ENCODE results near the gene PYGB. TPM values are rescaled to one million over a fixed set of nuclear protein-coding genes. Genes with fewer than 3 reads are reported as not detected.
"Not testable (repeated sequence)": the region's sequence is repeated elsewhere in the genome, so short reads cannot be mapped to it uniquely, and the experiment has no call there.

PYGB gene
- total RNA-seq, 2 experiments from 2014 or later = 37.2 to 39.8 TPM

DNA sequence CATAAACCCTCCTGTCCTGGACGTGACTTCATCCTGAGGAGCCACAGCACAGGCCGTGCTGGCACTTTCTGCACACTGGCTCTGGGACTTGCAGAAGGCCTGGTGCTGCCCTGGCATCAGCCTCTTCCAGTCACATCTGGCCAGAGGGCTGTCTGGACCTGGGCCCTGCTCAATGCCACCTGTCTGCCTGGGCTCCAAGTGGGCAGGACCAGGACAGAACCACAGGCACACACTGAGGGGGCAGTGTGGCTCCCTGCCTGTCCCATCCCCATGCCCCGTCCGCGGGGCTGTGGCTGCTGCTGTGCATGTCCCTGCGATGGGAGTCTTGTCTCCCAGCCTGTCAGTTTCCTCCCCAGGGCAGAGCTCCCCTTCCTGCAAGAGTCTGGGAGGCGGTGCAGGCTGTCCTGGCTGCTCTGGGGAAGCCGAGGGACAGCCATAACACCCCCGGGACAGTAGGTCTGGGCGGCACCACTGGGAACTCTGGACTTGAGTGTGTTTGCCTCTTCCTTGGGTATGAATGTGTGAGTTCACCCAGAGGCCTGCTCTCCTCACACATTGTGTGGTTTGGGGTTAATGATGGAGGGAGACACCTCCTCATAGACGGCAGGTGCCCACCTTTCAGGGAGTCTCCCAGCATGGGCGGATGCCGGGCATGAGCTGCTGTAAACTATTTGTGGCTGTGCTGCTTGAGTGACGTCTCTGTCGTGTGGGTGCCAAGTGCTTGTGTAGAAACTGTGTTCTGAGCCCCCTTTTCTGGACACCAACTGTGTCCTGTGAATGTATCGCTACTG, 22.0 kb upstream of the PYGB start:
- POLR2A ChIA-PET = no interaction called here
- CTCF ChIA-PET = interaction anchor here (0.6 to 1.3 kb wide), 2 partner anchors 10 to 28 kb away, joined by 3 read pairs; no protein-coding TSS in a partner anchor

DNA sequence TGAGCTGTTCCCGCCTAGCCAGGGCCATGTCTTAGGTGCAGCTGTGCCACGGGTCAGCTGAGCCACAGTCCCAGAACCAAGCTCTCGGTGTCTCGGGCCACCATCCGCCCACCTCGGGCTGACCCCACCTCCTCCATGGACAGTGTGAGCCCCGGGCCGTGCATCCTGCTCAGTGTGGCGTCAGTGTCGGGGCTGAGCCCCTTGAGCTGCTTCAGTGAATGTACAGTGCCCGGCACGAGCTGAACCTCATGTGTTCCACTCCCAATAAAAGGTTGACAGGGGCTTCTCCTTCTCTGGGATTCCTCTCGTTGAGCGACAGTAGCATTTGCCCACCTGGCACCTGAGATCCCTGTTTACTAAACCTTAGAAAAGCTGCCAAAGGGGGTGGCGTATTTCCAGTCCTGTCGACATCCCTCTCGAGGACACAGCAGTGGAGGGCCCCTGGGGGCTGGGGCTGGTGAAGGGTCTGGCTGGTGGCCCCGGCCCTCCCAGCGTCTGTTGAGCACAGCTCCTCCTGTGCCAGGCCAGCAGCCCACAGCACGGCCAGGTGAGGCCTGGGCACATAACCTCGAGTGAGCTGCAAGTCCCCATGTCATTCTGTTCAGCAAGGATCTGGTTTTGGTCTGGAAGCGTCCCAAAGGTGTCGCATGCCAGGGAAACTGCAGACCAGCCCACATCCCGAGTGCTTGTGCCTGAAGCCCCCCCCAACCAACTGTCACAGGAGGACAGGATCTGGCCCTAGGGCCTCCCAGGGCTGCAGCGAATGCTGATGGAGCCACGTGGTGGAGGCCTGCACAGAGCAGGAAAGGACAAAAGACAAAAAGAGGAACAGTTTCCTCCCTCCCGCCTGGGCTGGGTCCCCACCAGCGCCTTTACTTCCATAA, 21.2 kb upstream of the PYGB start:
- CTCF ChIA-PET = interaction anchor here (0.6 kb wide), 1 partner anchor 27 kb away, joined by 3 read pairs; no protein-coding TSS in a partner anchor
- POLR2A ChIA-PET = no interaction called here

DNA sequence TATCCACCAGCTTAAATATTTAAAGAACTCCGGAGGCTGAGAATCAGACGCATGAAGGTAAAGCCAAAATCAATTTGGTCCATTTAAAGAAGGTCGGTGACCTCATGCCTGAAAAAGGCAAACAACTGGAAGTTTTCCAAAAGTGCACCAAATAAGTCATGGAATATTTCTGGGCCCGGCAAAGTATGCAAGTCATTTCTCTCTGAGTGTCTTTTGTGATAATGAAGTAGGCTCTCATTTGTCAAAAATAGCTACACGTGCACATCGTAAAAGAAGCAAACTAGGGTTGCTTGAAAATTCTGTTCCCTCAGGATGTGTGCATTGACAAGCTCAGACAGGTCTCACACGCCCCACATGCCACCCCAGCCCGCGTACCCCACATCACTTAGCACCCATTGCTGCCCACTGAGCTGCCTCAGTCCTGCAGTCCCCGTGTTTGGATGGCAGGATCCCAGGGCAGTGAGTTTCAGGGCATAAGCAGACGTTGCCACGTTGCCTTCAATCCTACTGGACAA, 20.5 kb upstream of the PYGB start:
- ChIA-PET POLR2A (no interaction called here), CTCF (no interaction called here)

DNA sequence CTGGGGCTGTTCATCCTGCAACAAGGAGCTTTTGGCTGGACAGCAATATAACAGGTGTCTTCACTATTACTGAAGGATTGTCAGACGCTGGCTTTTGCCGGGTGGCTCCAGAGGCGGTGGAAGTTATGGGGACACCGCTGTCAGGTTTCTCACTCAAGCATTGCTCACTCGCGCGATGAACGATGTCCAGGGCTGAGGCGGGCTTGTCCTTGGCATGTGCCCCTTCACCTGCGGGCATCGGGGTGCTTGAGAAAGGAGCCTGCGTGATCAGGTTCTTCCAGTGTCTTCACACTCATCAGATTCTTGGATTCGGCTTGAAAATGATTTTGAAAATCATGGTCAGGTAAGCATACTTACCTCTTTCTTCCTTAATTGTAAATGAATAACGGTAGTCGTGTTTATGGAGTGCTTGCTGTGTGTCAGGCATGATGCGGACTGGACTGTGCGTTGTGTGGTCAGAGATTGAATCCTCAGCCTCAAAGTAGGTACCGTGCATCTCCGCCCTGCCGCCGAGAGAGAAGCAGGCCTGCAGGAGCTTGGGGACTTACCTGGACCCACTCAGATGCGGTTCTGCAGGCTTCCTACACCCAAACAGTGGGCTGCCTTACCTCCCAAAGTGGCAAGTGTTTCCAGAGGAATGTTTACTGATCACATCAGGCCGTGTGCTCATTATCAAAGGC, 18.3 kb upstream of the PYGB start:
- ChIA-PET CTCF (no interaction called here), POLR2A (no interaction called here)

DNA sequence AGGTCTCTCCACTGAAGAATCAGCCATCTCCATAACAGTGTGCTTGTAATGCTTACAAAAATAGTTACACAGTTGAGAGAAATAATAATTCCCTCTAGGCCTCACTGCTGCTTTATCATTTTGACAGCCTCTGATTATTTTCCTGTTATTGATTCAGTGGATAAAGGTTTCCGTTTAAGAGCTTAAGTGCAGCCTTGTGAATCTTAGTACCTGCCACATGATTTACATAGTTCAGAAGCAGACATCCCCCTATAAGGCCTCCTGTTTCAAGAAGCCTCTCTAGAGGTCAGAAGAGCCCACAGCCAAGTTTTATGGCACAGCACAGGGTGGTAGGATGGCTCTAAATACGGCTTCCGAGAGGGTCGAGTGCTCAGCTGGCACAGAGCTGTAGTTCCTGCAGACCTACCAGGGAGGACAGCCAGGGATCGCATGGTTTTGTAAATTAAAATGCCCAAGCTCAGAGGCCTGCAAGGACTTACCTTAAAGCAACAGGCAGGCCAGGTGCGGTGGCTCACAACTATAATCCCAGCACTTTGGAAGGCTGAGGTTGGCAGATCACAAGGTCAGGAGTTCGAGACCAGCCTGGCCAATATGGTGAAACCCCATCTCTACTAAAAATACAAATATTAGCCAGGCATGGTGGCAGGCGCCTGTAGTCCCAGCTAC, 17.6 kb upstream of the PYGB start:
- ChIA-PET CTCF (no interaction called here), POLR2A (no interaction called here)

DNA sequence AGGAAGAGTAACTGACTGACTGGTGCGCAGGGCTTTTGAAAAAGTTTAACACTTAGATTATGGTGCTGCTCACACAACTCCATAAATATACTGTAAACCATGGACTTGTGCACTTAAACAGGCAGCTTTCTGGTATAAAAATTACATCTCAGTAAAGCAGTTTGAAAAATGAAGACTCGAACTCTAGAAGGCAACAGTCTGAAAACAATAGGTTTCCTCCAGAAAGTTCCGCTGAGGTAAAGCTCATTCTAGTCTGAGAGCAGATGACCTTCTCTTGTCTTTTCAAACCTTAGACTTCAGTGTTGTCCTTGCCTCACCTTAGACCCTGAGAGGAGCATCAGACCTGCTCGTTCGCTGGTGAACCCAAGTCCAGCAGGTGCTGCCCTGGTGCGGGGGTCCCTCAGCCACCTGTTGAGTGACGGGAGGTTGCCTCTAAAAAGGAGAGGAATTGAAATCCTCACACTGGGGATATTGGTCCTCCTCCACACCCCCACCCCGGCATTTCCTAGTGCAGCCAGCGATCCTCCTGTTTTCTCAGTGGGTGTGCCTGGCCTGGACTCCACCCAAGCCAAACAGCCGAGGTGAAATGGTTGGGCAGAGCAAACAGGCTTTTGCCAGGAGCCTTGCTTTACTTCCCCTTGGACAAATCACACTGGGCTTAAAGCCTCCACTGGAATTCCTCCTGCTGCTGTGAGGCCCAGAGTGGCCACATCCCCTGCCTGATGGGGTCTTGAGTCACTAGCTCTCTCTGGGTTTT, 14.7 kb upstream of the PYGB start:
- ChIA-PET POLR2A (no interaction called here), CTCF (interaction anchor here (1.0 to 1.8 kb wide), 2 partner anchors 10 kb away, joined by 3 to 11 read pairs; no protein-coding TSS in a partner anchor)

DNA sequence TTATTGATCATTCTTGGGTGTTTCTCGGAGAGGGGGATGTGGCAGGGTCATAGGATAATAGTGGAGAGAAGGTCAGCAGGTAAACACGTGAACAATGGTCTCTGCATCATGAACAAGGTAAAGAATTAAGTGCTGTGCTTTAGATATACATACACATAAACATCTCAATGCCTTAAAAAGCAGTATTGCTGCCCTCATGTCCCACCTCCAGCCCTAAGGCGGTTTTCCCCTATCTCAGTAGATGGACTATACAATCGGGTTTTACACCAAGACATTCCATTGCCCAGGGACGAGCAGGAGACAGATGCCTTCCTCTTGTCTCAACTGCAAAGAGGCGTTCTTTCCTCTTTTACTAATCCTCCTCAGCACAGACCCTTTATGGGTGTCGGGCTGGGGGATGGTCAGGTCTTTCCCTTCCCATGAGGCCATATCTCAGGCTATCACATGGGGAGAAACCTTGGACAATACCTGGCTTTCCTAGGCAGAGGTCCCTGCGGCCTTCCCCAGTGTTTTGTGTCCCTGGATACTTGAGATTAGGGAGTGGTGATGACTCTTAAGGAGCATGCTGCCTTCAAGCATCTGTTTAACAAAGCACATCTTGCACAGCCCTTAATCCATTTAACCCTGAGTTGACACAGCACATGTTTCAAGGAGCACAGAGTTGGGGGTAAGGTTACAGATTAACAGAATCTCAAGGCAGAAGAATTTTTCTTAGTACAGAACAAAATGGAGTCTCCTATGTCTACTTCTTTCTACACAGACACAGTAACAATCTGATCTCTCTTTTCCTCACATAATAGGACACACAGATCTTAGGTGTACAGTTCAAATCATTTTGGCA, 13.7 kb upstream of the PYGB start:
- POLR2A ChIA-PET = not testable (repeated sequence)
- CTCF ChIA-PET = interaction anchor here (1.8 kb wide), 1 partner anchor 11 kb away, joined by 11 read pairs; no protein-coding TSS in a partner anchor

DNA sequence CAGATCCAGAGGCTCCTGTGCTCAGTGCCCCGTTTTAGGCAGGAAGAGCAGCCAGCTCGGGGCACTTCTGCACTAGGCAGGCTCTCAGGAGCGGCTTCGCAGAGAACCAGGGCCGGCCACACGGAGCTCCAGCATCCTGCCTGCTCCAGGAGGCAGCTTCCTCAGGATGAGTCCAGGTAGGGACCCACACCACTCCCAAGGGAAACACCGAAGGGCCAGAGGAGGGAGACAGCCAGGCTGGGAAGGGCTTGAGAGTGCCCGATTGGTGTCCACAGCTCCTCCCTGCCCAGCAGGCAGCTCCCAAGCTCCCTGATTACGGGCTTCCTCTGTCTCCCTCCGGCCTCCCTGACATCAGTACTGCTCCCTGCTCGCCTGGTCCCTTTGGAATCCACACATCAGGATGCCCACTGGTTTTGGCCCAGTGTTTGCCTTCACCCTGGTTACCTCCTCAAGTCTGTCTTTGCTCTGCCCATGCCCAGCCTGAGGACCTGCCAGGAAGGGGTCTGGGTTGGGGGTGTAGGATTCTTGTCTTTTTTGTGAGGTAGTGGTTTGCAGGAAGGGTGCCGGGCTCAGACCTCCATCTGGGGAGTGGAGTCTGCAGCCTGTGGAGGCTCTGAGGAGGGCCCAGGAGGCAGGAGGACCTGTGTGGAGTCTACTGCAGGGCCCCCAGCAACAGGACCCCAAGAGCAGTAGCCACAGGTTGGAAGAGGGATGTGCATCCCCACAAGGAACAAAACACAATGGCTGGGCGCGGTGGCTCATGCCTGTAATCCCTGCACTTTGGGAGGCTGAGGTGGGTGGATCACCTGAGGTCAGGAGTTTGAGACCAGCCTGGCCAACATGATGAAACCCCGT, 11.2 kb upstream of the PYGB start:
- POLR2A ChIA-PET = no interaction called here
- CTCF ChIA-PET = interaction anchor here (0.6 to 1.3 kb wide), 2 partner anchors 12 to 270 kb away, joined by 3 read pairs; no protein-coding TSS in a partner anchor

DNA sequence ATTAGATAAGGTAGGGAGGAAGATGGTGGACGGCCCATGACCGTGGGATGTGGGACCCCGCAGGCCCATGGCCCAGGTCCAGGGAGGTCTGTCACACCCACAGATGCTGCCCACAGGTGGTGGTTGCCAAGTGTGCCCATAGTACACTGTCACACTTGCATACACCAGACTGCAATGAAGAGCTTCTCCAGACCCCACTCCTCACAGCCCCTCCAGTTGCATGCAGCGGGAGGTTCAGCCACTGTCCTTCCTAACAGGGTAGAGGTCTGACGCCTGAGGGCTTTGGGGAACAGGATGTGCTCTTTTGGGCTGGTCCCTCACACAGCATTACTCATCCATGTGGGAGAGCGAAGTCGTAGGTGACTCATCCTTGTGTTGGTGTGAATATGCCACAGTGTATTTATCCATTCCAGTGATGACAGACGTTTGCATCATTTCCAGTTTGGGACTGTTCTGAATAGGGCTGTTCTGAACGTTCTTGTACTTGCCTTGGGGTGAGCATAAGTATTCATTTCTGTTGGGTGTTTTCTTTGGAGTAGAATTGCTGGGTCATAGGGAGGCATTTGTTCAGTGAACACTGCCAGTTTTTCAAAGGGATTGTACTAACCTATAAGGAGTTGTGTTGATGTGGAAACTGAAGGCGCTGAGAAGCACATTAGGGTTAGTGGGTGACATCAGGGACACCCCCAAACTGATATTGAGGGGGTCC, 10.1 kb upstream of the PYGB start:
- CTCF ChIA-PET = no interaction called here
- POLR2A ChIA-PET = interaction anchor here (0.8 kb wide), 1 partner anchor 14 kb away, joined by 3 read pairs; no protein-coding TSS in a partner anchor

DNA sequence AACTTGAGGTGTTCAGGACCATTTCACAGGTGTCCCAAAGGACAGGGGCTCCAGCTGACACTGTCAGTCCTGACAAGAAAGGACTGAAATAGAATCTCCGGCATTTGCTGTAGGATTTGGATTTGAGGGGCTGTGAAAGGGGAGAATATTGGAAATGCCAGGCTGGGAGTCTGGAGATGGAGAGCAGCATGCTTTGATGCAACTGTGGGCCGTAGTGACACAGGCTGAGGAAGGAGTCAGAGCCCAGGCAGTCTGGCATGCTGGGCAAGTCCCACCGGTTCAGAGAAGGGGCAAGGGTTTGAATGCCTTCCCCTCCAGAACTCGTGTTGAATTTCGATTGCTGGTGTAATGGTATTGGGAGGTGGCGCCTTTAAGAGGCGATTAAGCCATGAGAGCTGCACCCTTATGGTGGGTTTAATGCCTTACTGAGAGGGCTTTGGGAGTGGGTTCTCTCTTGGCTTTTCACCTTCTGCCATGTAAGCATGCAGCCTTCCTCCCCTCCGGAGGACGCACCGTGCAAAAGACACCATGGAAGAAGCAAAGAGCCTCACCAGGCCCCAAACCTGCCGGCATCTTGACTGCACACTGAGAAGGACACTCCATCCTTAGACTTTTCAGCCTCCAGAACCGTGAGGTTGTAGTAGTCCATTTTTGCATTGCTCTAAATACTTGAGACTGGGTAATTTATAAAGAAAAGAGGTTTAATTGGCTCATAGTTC, 9.4 kb upstream of the PYGB start:
- ChIA-PET CTCF (no interaction called here), POLR2A (no interaction called here)

DNA sequence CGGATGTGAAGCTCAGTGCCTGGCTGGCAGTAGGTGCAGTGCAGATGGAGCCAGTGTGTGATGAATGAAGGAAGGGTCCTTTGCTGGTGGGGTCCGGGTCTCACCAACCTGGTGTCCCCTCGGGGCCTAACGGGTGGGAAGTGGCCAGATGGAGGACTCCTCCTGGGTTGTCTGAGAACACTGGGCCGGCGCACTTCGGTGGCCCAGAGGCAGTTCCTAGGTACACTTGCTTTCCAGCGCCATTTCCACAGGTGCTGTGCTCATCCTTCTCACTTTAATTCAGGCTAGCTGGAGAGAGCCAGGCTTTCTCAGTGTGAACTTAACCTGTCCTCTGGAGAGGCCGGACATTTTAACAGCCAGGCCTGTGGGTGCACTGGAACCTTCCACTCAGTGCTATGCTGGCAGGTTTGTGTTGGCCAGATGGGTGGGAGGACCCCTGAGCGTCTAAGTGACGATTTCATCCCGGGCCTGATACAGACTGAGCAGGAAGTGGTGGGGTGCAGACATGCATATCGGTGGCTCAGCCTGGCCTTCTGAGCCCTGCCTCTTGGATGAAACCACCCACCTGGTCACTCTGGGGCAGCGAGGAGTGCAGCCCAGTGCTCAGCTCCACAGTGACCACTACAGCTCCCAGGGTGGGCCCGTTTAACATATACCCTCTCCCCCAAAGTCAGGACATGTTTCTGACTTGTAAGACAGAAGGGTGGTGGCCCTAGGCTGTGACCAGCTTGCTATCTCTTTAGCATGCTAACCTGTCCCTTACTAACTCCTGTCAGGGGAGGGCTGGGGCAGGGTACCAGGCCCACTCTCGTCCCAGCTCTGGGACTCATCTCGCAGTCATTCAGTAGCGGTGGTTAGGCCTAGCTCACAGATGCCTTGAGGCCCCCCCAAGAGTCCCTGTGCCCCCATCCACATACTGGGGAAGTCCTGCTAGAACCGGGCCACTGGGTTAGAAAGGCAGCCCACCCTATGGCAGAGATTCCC, 8.2 kb upstream of the PYGB start:
- CTCF ChIA-PET = no interaction called here
- POLR2A ChIA-PET = no interaction called here

DNA sequence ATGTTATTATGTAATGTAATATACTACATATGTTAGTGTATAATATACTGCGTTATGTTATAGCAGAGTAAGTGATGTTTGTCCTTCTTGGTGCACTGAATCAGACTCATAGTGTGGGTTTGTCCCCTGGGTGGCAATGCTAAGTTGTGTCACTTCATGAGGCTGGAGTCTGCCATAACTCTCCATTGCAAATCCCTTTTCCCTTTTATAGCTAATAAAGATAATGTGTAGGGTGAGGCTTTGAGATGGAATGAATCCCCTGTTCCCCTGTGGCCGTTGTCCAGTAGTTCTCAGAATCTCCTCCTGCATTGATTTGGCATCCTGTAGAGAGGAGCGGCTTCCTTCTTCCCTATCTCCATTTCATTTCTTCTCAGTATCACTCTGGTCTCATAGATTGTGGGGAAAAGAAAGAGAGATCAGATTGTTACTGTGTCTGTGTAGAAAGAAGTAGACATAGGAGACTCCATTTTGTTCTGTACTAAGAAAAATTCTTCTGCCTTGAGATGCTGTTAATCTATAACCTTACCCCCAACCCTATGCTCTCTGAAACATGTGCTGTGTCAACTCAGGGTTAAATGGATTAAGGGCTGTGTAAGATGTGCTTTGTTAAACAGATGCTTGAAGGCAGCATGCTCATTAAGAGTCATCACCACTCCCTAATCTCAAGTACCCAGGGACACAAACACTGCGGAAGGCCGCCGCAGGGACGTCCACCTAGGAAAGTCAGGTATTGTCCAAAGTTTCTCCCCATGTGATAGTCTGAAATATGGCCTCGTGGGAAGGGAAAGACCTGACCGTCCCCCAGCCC, 6.8 kb upstream of the PYGB start:
- CTCF ChIA-PET, POLR2A ChIA-PET: not testable (repeated sequence)

DNA sequence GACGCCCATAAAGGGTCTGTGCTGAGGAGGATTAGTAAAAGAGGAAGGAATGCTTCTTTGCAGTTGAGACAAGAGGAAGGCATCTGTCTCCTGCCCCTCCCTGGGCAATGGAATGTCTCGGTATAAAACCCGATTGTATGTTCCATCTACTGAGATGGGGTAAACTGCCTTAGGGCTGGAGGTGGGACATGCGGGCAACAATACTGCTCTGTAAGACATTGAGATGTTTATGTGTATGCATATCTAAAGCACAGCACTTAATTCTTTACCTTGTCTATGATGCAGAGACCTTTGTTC, 6.3 kb upstream of the PYGB start:
- POLR2A ChIA-PET, CTCF ChIA-PET: not testable (repeated sequence)

DNA sequence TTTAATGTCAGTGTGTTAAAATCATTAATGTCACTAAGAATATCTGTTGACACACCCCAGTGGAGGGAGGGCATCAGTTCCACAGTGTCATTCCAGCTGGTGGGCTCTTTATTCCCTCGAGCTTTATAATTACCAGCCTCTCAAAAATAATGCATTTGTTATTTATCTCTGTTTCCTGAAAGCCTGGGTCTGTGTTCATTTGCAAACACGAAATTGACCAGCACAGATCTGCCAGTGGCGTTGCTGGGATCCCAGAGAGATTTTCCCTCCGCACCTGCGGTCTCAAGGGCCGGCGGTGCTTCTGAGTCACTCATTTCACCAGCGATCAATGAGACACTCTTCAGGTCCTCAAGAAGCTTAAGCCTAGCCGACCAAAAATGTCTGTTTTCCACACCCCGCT, 5.7 kb upstream of the PYGB start:
- ChIA-PET CTCF (no interaction called here), POLR2A (no interaction called here)

Data from activated CD8-positive, alpha-beta memory T cell treated with anti-CD3 and anti-CD28 coated beads for 36 hours (primary cell).